GM12801 (cell line): ENCODE results near the gene ACBD6.

Experiments used
- CTCF ChIP-seq: IDR thresholded peaks from one replicate; pipeline ENCODE4 v1.5.1; 2011; ENCODE audit warnings: control low read depth; ENCODE audit not compliant: insufficient read length; ENCODE audit errors: extremely low read depth

ACBD6 gene

DNA sequence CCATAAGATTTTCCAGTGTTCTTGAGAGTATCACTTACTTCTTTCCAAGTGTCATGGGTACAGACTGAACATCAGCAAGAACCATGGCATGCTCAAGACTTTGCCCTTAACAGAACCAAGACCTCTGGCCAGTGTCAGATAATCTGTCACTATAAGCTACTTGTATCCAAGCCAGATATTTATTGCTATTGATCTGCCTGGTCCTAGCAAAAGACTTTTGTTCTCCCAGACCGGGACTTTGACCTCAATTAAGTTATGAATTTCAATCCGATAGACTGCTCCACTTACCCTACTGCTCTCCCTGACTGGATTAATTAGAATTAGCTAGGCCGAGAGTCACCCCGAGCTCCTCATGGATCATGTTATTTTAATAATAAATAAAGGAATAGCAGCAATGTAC, 129.6 kb downstream of the ACBD6 start:
- no peak for TF ChIP-seq CTCF

DNA sequence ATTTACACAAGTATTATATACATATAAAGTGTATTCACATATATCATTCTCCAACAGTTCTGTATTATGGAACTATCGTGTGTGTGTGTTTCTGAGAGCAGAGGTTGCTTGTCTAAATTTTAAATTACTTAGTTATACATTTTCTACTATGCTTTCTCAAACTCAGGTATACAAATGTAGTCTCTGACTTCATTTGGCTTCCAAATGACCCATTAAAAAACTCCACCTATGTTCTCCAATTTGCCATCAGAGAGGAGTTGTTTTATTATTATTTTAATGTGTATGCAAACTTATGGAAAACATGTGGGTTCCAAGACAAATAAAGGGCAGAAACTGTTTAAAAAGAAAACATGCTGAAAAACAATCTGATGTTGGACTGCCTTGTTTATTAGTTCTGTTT, 131.8 kb downstream of the ACBD6 start:
- TF ChIP-seq CTCF = no peak

- no peak for TF ChIP-seq CTCF
These were observed 132.2 kb downstream of the ACBD6 start for GRCh38 chr1:180370188-180370587.

DNA sequence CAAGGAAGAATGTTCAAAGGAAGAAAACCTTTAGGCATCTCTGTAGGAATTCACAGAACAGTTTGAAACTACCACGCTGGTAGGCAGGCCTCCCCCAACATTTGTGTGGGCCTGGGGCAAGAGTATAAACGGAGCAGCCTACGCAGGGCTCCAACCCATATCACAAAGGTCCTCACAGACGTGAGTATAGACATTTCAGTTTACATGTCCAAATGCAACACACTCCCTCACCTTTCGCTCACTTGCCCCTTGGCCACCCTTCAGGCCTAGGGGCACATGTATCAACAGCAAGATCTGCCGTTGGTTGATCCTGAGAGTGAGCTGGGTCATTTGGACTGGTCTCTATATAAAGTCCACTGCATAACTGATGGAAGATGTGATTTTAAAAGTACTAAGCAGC, 133.3 kb downstream of the ACBD6 start:
- no peak for TF ChIP-seq CTCF

- no peak for TF ChIP-seq CTCF
These were observed 135.9 kb downstream of the ACBD6 start for GRCh38 chr1:180366371-180367068.

- TF ChIP-seq CTCF = no peak
These were observed 137.3 kb downstream of the ACBD6 start for GRCh38 chr1:180365039-180365438.

DNA sequence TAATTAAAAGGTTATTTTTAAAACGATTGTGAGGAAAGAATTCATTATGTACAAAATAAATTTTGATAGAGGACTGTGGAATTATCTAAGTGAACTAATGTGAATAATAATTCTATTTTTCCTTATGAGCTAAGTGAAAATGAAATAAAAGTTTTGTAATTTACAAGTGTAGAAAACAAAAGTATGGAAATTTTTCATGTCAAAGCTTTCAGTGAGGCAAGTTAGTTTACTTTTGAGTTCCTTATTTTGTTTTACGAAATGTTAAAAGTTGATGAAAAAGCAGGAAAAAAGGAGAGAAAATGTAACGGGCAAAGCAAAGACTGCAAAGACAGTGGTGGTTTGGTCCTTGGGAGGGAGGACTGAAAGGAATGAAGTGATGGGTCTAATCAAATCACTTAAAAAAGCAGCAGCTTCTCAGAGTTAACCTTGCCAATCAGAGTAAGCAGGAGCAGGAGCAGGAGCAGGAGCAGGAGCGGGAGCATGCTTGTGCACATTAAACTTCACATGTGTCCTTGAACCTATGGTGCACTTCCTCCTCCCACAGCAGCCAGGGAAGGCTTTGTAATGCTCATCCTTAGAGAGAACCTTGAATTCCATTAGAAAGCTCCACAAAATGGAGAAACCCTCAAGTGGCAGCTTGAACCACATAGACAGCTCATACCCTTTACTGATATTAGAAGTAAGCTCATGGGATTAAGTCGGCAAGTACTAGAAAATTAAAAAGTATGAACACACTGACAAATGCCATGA, 139.0 kb downstream of the ACBD6 start:
- no peak for TF ChIP-seq CTCF
